Sciatic nerve (tissue), 2 donors: ENCODE results near the gene GATD1. TPM values are rescaled to one million over a fixed set of nuclear protein-coding genes. Genes with fewer than 3 reads are reported as not detected.

ENCODE experiments used
- ATAC-seq: fragments of 200-7000 bp; cut with Tn5 transposase; one replicate; pipeline ENCODE4 v1.9.1; 2020; ENCODE audit warnings: mild to moderate bottlenecking, moderate library complexity
- DNase-seq: peaks from one replicate; pipeline ENCODE4 v3.0.0-alpha.2; 2020; ENCODE audit warnings: low spot score
- intact Hi-C: fragments of 100-400 bp; cut with DNase I; formaldehyde crosslinking; loops from one replicate; pipeline ENCODE4 v1.14.2; 2022
- total RNA-seq: library from RNA; stranded (reverse); fragmentation: NEBNext Ultra II Directional; extraction: Animal tissue kit (Norgen Biotek cat#: 25700); gene quantifications from one replicate; pipeline ENCODE4 v1.2.1, GENCODE V29; 2021
- donor health status: DM: no; HTN: no; CAD: no.
- donor health status: DM: no; HTN: no; CAD: no.

GATD1 gene
- total RNA-seq, result 74.8 TPM

GRCh38 chr11:777288-778255 is at the start of gene GATD1:
GATD1 (minus strand) TSS chr11:777487; CDS start chr11:777462, 25 bp downstream.
- DNase-seq, result peak; percentile 96
- intact Hi-C loops, result no loop called here
- ATAC-seq, result peak; percentile 87

- DNase-seq (no peak), ATAC-seq (no peak)
- intact Hi-C loops, result no loop called here
Observed at GRCh38 chr11:826836-827145, 49.5 kb upstream of the GATD1 start.

GRCh38 chr11:826227-826621 is 48.9 kb upstream of the GATD1 start:
- intact Hi-C loops, result no loop called here
- DNase-seq, result no peak
- no peak for ATAC-seq

GRCh38 chr11:825366-826226 is 48.3 kb upstream of the GATD1 start:
- DNase-seq (no peak), ATAC-seq (no peak)
- intact Hi-C loops, result no loop called here

- intact Hi-C loops, result no loop called here
- ATAC-seq (no peak), DNase-seq (no peak)
Observed at GRCh38 chr11:824942-825341, 47.7 kb upstream of the GATD1 start.

- DNase-seq, result no peak
- no peak for ATAC-seq
- intact Hi-C loops, result no loop called here
Observed at GRCh38 chr11:824292-824880, 47.1 kb upstream of the GATD1 start.

- DNase-seq (no peak), ATAC-seq (no peak)
- intact Hi-C loops, result no loop called here
Observed at GRCh38 chr11:823441-824291, 46.4 kb upstream of the GATD1 start.

GRCh38 chr11:821512-822371 is 44.5 kb upstream of the GATD1 start:
- DNase-seq (peak; percentile 72), ATAC-seq (peak; percentile 1)
- intact Hi-C loops, result no loop called here

GRCh38 chr11:820655-821511 is 43.6 kb upstream of the GATD1 start:
- ATAC-seq, result peak; percentile 29
- DNase-seq, result peak; percentile 78
- intact Hi-C loops, result no loop called here

GRCh38 chr11:819943-820649 is 42.8 kb upstream of the GATD1 start:
- intact Hi-C loops, result no loop called here
- peak; percentile 33 for ATAC-seq
- peak; percentile 91 for DNase-seq

- peak; percentile 96 for DNase-seq
- intact Hi-C loops, result no loop called here
- peak; percentile 85 for ATAC-seq
Observed at GRCh38 chr11:819129-819931, 42.0 kb upstream of the GATD1 start.

- intact Hi-C loops, result no loop called here
- no peak for DNase-seq
- ATAC-seq, result peak; percentile 57
Observed at GRCh38 chr11:818396-819128, 41.3 kb upstream of the GATD1 start, which contains the start of gene PNPLA2. PNPLA2 (plus strand) TSS chr11:818914; CDS start chr11:819719, 805 bp downstream.

- ATAC-seq (no peak), DNase-seq (no peak)
- intact Hi-C loops, result no loop called here
Observed at GRCh38 chr11:816433-816779, 39.1 kb upstream of the GATD1 start.

GRCh38 chr11:815675-816432 is 38.6 kb upstream of the GATD1 start:
- intact Hi-C loops, result no loop called here
- ATAC-seq (no peak), DNase-seq (no peak)
